GM12891 (cell line): ENCODE data around the gene ATXN7L2.

ENCODE experiments used
- PAX5 ChIP-seq: IDR thresholded peaks from 2 replicates; pipeline ENCODE4 v1.6.1; 2011; ENCODE audit warnings: low read length, moderate library complexity, mild to moderate bottlenecking; ENCODE audit not compliant: insufficient read depth, severe bottlenecking
- POLR2A ChIP-seq: IDR thresholded peaks from 2 replicates; pipeline ENCODE4 v1.6.1; 2011; ENCODE audit warnings: low read depth, low read length, control low read depth
- POLR2AphosphoS5 ChIP-seq: IDR thresholded peaks from 2 replicates; pipeline ENCODE4 v1.6.1; 2011; ENCODE audit warnings: low read depth, low read length, control low read depth
- POU2F2 ChIP-seq: IDR thresholded peaks from 2 replicates; pipeline ENCODE4 v1.6.1; 2011; ENCODE audit warnings: low read depth, mild to moderate bottlenecking, control low read depth, low read length, moderate library complexity
- SPI1 ChIP-seq: IDR thresholded peaks from 2 replicates; pipeline ENCODE4 v1.6.1; 2011; ENCODE audit warnings: low read depth, low read length, control low read depth
- TAF1 ChIP-seq: IDR thresholded peaks from 2 replicates; pipeline ENCODE4 v1.6.1; 2011; ENCODE audit warnings: low read depth, low read length, control low read depth

DNA sequence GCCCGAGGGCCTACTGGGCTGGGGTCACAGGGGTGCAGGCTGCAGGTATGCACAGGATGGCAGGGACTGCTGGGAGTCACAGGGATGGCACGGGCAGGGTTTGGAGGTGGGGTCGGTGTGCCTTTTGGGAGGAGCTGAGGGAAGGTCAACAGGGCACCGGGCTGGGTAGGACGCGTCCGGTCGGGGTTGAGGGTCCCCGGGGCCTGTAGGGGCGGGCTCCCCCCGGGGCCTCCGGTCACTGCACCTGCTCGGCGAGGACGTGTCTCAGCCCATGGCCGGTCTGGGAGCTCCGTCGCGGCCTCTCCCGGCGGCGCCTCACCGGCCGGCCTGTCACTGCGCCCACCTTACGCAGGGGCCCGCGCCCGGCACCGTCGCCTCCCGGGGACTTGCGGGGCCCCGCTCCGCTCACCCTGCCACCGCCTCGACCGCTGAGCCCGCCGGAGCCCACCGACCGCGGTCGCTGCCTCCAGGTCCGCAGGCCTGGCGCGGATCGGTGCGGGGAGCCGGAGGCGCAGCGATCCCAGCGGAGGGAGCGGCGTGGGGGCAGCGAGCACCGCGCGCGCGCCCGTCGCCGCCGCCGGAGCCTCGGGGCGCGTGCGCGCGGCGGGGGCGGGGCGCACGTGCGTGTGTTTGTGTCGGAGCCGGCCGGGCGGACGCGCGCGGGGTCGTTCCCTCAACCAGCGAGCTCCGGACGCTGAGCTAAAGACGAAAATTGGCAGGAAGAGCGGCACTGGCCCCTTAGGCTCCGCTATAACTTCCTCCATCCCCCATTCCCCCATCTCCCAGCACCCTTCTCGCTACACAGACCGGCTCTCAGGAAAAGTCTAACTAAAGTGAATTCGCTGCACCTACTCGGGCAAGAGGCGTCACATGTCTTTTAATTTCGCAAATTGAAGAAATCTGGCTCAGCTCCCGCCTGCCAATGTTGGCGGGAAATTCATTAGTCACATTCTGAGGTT lies 25.8 kb downstream of the ATXN7L2 start, which contains the start of gene AMIGO1:
- TF ChIP-seq TAF1: no peak
- TF ChIP-seq POLR2A: no peak
- no peak for TF ChIP-seq POLR2AphosphoS5
- TF ChIP-seq POU2F2: no peak
- TF ChIP-seq SPI1: no peak
- TF ChIP-seq PAX5: no peak
